HepG2 (cell line): ENCODE results near the gene METTL26. TPM values are rescaled to one million over a fixed set of nuclear protein-coding genes. Genes with fewer than 3 reads are reported as not detected.

Experiments
- ATAC-seq: fragments of 200-7000 bp; cut with Tn5 transposase; 3 replicates; pipeline ENCODE4 v1.9.1; 2020; ENCODE audit warnings: mild to moderate bottlenecking, moderate library complexity
- BruUV-seq: library from RNA; stranded (reverse); fragments of 400-500 nt; replicated peaks from 2 replicates; lab custom pipeline; 2021; lab: Mats Ljungman, UMichigan
- CTCF ChIA-PET: fragments of 300-600 bp; formaldehyde crosslinking; extraction: SDS; loops from one replicate; lab custom pipeline; 2021; ENCODE audit warnings: low total read pairs, inconsistent platforms, low intra/inter-chr PET ratio; lab: Yijun Ruan, JAX
- POLR2A ChIA-PET: fragments of 350-600 bp; sonication (Branson Sonifier 250); formaldehyde crosslinking; loops from one replicate; lab custom pipeline; 2020; ENCODE audit warnings: antibody characterized with exemption, inconsistent platforms; lab: Yijun Ruan, JAX
- DNase-seq: peaks from one replicate; pipeline ENCODE4 v3.0.0-alpha.2; 2015; ENCODE audit warnings: low spot score
- FAIRE-seq: peaks from 3 replicates; lab custom pipeline; 2011; peaks lifted over from hg19 to GRCh38; lab: Jason Lieb, UNC
- H2AFZ ChIP-seq: one replicate; pipeline ENCODE4 v1.6.1; 2011; ENCODE audit warnings: low read length, inconsistent platforms
- H3K27ac ChIP-seq: fragments of 300-600 bp; 3 replicates; pipeline ENCODE4 v1.8.0; 2011; ENCODE audit warnings: mixed run types, mild to moderate bottlenecking, mixed read lengths, low read length, inconsistent platforms; ENCODE audit not compliant: insufficient read depth; ENCODE audit errors: extremely low read length
- H3K27me3 ChIP-seq, 2 experiments: fragments of 200-600 bp in 1 of 2; 2 replicates in 1 of 2; 3 replicates in 1 of 2; pipeline versions ENCODE4 v1.6.0 to v1.8.0; 2011; ENCODE audit warnings: low read length in 2 of 2, mild to moderate bottlenecking in 2 of 2, moderate library complexity in 2 of 2, inconsistent platforms in 1 of 2; ENCODE audit not compliant: insufficient read depth in 2 of 2, control insufficient read depth in 1 of 2
- H3K36me3 ChIP-seq, 2 experiments: fragments of 200-600 bp in 1 of 2; replicated peaks in 1 of 2; 2 replicates in 1 of 2; 3 replicates in 1 of 2; pipeline versions ENCODE4 v1.5.1 to v1.8.0; 2011; ENCODE audit warnings: low read length in 2 of 2, inconsistent platforms in 1 of 2; ENCODE audit not compliant: insufficient read depth in 2 of 2, control insufficient read depth in 1 of 2
- H3K4me1 ChIP-seq: 2 replicates; pipeline ENCODE4 v1.5.1; 2012; ENCODE audit warnings: low read length, inconsistent platforms; ENCODE audit not compliant: insufficient read depth
- H3K4me2 ChIP-seq: 2 replicates; pipeline ENCODE4 v1.6.0; 2011; ENCODE audit warnings: low read depth, low read length, inconsistent platforms
- H3K4me3 ChIP-seq, 3 experiments: fragments of 200-600 bp in 1 of 3; sonication (generic), shearing (Covaris generic) in 1 of 3; replicated peaks in 1 of 3; 2 replicates each; pipeline ENCODE4 v1.5.1; 2011 to 2016; ENCODE audit warnings: low read length in 3 of 3, inconsistent platforms in 2 of 3, low read depth in 2 of 3, mild to moderate bottlenecking in 2 of 3, control low read depth in 1 of 3, mixed read lengths in 1 of 3; ENCODE audit not compliant: insufficient read depth in 1 of 3
- H3K79me2 ChIP-seq: one replicate; pipeline ENCODE4 v1.6.1; 2011; ENCODE audit warnings: low read length, inconsistent platforms; ENCODE audit not compliant: insufficient read depth
- H3K9ac ChIP-seq: 2 replicates; pipeline ENCODE4 v1.6.0; 2011; ENCODE audit warnings: mild to moderate bottlenecking, low read depth, low read length, inconsistent platforms; ENCODE audit not compliant: insufficient read depth
- H3K9me3 ChIP-seq: 2 replicates; pipeline ENCODE4 v1.5.1; 2012; ENCODE audit warnings: mild to moderate bottlenecking, low read length
- H4K20me1 ChIP-seq: 2 replicates; pipeline ENCODE4 v1.6.0; 2011; ENCODE audit warnings: inconsistent platforms, mild to moderate bottlenecking, low read length, moderate library complexity; ENCODE audit not compliant: insufficient read depth
- AGO2 ChIP-seq: fragments of 200-400 bp; formaldehyde crosslinking; optimal IDR thresholded peaks from 2 replicates; pipeline ENCODE3; 2017; ENCODE audit warnings: mild to moderate bottlenecking, low read depth, low read length, moderate library complexity
- HNRNPLL ChIP-seq: fragments of 200-400 bp; formaldehyde crosslinking; IDR thresholded peaks from 2 replicates; pipeline ENCODE4 v1.6.1; 2017; ENCODE audit warnings: mild to moderate bottlenecking, low read depth, low read length; ENCODE audit not compliant: poor library complexity, severe bottlenecking
- MIER3 ChIP-seq: IDR thresholded peaks from 2 replicates; pipeline ENCODE4 v1.6.1; 2016; ENCODE audit warnings: missing compliant biosample characterization, borderline replicate concordance
- NFIB ChIP-seq: sonication (generic); formaldehyde crosslinking; IDR thresholded peaks from 2 replicates; pipeline ENCODE4 v1.9.0; 2021; ENCODE audit warnings: missing genetic modification reagents, mild to moderate bottlenecking, borderline replicate concordance
- NFRKB ChIP-seq: fragments of 450-650 bp; IDR thresholded peaks from 2 replicates; pipeline ENCODE4 v1.6.1; 2017
- ZBTB38 ChIP-seq: sonication (generic); formaldehyde crosslinking; IDR thresholded peaks from 2 replicates; pipeline ENCODE4 v1.5.1; 2020; ENCODE audit warnings: mild to moderate bottlenecking, missing genetic modification reagents
- ZFP91 ChIP-seq: sonication (generic); formaldehyde crosslinking; IDR thresholded peaks from 2 replicates; pipeline ENCODE4 v1.9.0; 2022; ENCODE audit warnings: missing genetic modification reagents, mild to moderate bottlenecking, borderline replicate concordance
- ZNF121 ChIP-seq: sonication (generic); formaldehyde crosslinking; IDR thresholded peaks from 2 replicates; pipeline ENCODE4 v1.5.0; 2020; ENCODE audit warnings: mild to moderate bottlenecking, missing genetic modification reagents
- ZNF317 ChIP-seq: sonication (generic); formaldehyde crosslinking; IDR thresholded peaks from 2 replicates; pipeline ENCODE4 v1.5.0; 2020; ENCODE audit warnings: mild to moderate bottlenecking, missing genetic modification reagents
- ZNF512 ChIP-seq: sonication (generic); formaldehyde crosslinking; IDR thresholded peaks from 2 replicates; pipeline ENCODE4 v1.4.0; 2020; ENCODE audit warnings: mild to moderate bottlenecking, missing genetic modification reagents
- ZNF772 ChIP-seq: sonication (generic); formaldehyde crosslinking; IDR thresholded peaks from 2 replicates; pipeline ENCODE4 v1.5.0; 2020; ENCODE audit warnings: mild to moderate bottlenecking, missing genetic modification reagents
- WGBS: methylation state at CpG from one replicate; pipeline ENCODE4 v1.1.6; 2017; ENCODE audit warnings: low lambda C conversion rate; 5-methylcytosine and 5-hydroxymethylcytosine counted together
- in situ Hi-C: cut with HindIII; loops from 2 replicates; pipeline ENCODE4 v1.10.0; 2017; ENCODE audit warnings: low pct_unique_long_range_greater_than_20kb; ENCODE audit not compliant: extremely low pct_ligation_motif_present
- intact Hi-C: fragments of 100-400 bp; cut with micrococcal nuclease; formaldehyde crosslinking; loops from one replicate; pipeline ENCODE4 v1.10.0; 2022; ENCODE audit not compliant: unreplicated experiment
- polyA plus RNA-seq, 8 experiments: library from polyadenylated mRNA; depleted of rRNA in 3 of 8; stranded (reverse) in 7 of 8; unstranded in 1 of 8; fragments of >200 nt; fragmentation: Illumina TruSeq in 4 of 8; extraction: Trizol in 4 of 8; gene quantifications; 2 replicates each; pipeline versions ENCODE4 v1.2.1 to v1.2.3, GENCODE V29; 2011 to 2016; ENCODE audit warnings: low read depth in 4 of 8, missing spikeins in 1 of 8, mixed read lengths in 1 of 8; ENCODE audit not compliant: insufficient read depth in 1 of 8
- total RNA-seq, 5 experiments: library from RNA; depleted of rRNA; stranded (reverse); fragments of >200 nt; fragmentation: Illumina TruSeq; extraction: Trizol; gene quantifications; 2 replicates each; pipeline ENCODE4 v1.2.3, GENCODE V29; 2016; ENCODE audit warnings: low read depth in 1 of 5
- TF ChIP-seq, protein P1 (sequence below): sonication (generic); formaldehyde crosslinking; IDR thresholded peaks from 2 replicates; pipeline ENCODE4 v1.4.0; 2020; ENCODE audit warnings: missing genetic modification reagents

The METTL26 gene
- total and polyA plus RNA-seq, 2 of the 13 experiments (the other 11 are each of a cell fraction or from before 2014, with no cell fraction given), result 65.5 to 70.1 TPM

DNA sequence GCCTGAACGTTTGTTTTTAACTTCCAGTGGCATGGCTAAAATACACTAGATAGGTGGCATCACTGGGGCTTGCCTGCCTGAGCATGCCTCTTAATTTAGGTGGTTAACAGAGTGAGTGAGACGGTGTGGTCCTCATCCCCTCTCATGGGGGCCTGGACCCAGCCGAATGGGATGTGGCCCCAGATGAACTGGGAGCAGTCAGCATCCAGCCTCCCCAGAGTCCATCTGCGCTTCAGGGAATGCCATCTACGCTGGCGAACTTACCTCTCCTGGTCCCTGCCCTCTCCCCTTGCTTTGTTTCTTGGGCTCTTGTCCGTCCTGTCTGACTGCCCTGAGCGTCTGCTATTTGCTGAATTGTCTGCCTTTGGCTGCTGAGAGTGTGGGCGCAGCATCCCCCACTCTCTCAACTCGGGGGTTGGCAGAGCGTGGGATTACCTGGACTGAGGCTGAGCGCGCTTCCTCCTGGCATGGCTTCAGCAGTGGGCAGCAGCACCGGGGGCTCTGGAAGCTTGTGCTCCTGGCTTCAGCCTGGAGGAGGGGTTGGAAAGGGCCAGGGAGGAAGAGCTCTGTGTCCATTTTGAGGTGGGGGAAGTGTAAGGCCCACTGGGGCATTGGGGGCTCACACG lies 44.1 kb downstream of the METTL26 start:
- Histone ChIP-seq H3K27ac (no peak overlapping the region), H3K4me1 (peaks cover 47% of the 10 kb centered on the region), H3K9ac (no peak overlapping the region), H3K36me3 (peaks cover 3 to 7% of the 10 kb centered on the region in 2 experiments; a peak in 1 of 5 replicates)
- BruUV-seq, result no TSS peak
- no peak for ATAC-seq
- intact Hi-C loops, result no loop called here
- no peak for TF ChIP-seq MIER3 (CRISPR knock-in tag)
- TF ChIP-seq ZNF772 (CRISPR knock-in tag), result no peak
- TF ChIP-seq AGO2, result peak; percentile 8
- TF ChIP-seq, all 625 proteins: peak for 1
- 88% methylated on average over 14 of the region's 15 CpGs for WGBS
- DNase-seq, result no peak
- Histone ChIP-seq H4K20me1 (peaks cover 14% of the 10 kb centered on the region; the same call in 1 of the 2 replicates), H3K9me3 (no peaks in the 10 kb centered on the region), H3K4me2 (peak overlapping the region; percentile 90; the same call in 1 of the 2 replicates), H3K4me3 (no peak overlapping the region), H3K79me2 (peaks cover 52% of the 10 kb centered on the region), H2AFZ (no peak overlapping the region), H3K27me3 (no peaks in the 10 kb centered on the region)
- no peak for FAIRE-seq
- in situ Hi-C loops, result no loop called here
- CTCF ChIA-PET, result no interaction called here
- POLR2A ChIA-PET, result interaction anchor here (0.5 to 1.3 kb wide), 2 partner anchors 11 to 33 kb away, joined by 3 read pairs; no protein-coding TSS in a partner anchor

DNA sequence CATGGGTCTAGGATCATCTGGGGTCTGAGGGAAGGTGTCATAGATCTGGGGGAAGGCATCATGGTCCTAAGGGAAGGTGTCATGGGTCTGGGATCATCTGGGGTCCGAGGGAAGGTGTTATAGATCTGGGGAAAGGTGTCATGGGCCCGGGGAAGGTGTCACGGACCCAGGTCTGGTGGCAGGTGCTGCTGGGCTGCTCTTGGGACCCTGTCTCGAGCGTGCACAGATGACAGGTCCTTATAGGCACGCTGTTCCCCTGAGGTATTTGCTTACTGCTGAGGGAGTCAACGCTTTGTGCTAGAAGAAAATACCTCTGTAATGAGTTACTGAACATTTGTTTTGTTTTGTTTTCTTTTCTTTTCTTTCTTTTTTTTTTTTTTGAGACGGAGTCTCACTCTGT lies 44.9 kb downstream of the METTL26 start:
- ChIA-PET POLR2A (no interaction called here), CTCF (no interaction called here)
- in situ Hi-C loops, result no loop called here
- H3K9me3 ChIP-seq, result no peaks in the 10 kb centered on the region
- intact Hi-C loops, result no loop called here
- H3K27me3 ChIP-seq, result no peaks in the 10 kb centered on the region
- H3K4me3 ChIP-seq, result peak overlapping the region in 2 of 3 experiments; percentile 80; a peak in 4 of 6 replicates
- DNase-seq (no peak), ATAC-seq (no peak), FAIRE-seq (no peak)
- peaks cover 14% of the 10 kb centered on the region; the same call in 1 of the 2 replicates for H4K20me1 ChIP-seq
- H3K79me2 ChIP-seq, result peaks cover 46% of the 10 kb centered on the region
- peak overlapping the region; percentile 90 for H3K4me2 ChIP-seq
- H2AFZ ChIP-seq, result no peak overlapping the region
- H3K4me1 ChIP-seq, result peaks cover 55% of the 10 kb centered on the region
- BruUV-seq, result no TSS peak
- 46% methylated on average over 8 of the region's 8 CpGs for WGBS
- H3K27ac ChIP-seq, result no peak overlapping the region
- H3K36me3 ChIP-seq, result 0 out of 5 replicates have a peak, but pooled peaks cover 1 to 4% of the 10 kb centered on the region in 2 experiments
- peak overlapping the region; percentile 82 for H3K9ac ChIP-seq
- TF ChIP-seq NFIB (CRISPR knock-in tag) (no peak), ZNF121 (no peak), ZBTB38 (CRISPR knock-in tag) (no peak), HNRNPLL (no peak), ZNF317 (CRISPR knock-in tag) (no peak), ZNF512 (CRISPR knock-in tag) (no peak), NFRKB (no peak), ZFP91 (CRISPR knock-in tag) (no peak)
- TF ChIP-seq, protein P1, sequence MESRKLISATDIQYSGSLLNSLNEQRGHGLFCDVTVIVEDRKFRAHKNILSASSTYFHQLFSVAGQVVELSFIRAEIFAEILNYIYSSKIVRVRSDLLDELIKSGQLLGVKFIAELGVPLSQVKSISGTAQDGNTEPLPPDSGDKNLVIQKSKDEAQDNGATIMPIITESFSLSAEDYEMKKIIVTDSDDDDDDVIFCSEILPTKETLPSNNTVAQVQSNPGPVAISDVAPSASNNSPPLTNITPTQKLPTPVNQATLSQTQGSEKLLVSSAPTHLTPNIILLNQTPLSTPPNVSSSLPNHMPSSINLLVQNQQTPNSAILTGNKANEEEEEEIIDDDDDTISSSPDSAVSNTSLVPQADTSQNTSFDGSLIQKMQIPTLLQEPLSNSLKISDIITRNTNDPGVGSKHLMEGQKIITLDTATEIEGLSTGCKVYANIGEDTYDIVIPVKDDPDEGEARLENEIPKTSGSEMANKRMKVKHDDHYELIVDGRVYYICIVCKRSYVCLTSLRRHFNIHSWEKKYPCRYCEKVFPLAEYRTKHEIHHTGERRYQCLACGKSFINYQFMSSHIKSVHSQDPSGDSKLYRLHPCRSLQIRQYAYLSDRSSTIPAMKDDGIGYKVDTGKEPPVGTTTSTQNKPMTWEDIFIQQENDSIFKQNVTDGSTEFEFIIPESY (CRISPR knock-in tag), result no peak
